ENCODE measurements around the gene DEPDC1B. TPM values are rescaled to one million over a fixed set of nuclear protein-coding genes. Genes with fewer than 3 reads are reported as not detected.

DEPDC1B gene
- total and polyA plus RNA-seq, 2 of the 4 experiments (the other 2 are of a cell fraction), result 4.4 to 9.3 TPM

GRCh38 chr5:60549841-60550240, 150.1 kb downstream of the DEPDC1B start:
- WGBS, 2 experiments (ENCODE audit: extremely low coverage in 2 of 2, insufficient read length in 1 of 2), result no CpG with 5 or more reads among the region's 3 CpGs
- Histone ChIP-seq H3K79me1 (ENCODE audit: low read depth in 1 of 2, low read length in 2 of 2) (no peaks in the 10 kb centered on the region), H3K18ac (ENCODE audit: low read depth, low read length) (no peak overlapping the region), H4K8ac (ENCODE audit: low read depth in 2 of 2, low read length in 2 of 2) (no peak overlapping the region), H3K4me2 (ENCODE audit: low read depth, low read length) (no peak overlapping the region), H3K4ac (ENCODE audit: low read depth, low read length) (no peak overlapping the region), H3K9me3 (ENCODE audit: control insufficient read depth, insufficient read depth, low read length) (no peaks in the 10 kb centered on the region), H2AK9ac (replicated peaks; ENCODE audit: low read depth, low read length, poor library complexity) (no peak overlapping the region), H3K27me3 (ENCODE audit: control insufficient read depth, insufficient read depth, low read length) (no peaks in the 10 kb centered on the region), H3K4me3 (ENCODE audit: insufficient read depth, low read depth, low read length) (no peak overlapping the region), H2BK120ac (ENCODE audit: low read depth, low read length) (no peak overlapping the region), H3K27ac (ENCODE audit: insufficient read depth, low read length) (no peak overlapping the region), H3K14ac (replicated peaks; ENCODE audit: low read depth, low read length) (no peak overlapping the region), H3K9ac (ENCODE audit: low read depth, low read length) (no peak overlapping the region), H3K36me3 (ENCODE audit: control insufficient read depth, insufficient read depth, low read length) (no peaks in the 10 kb centered on the region), H3K23ac (ENCODE audit: low read depth, low read length) (no peak overlapping the region), H4K5ac (ENCODE audit: low read depth, low read length) (no peak overlapping the region), H3K4me1 (ENCODE audit: control insufficient read depth, insufficient read depth, low read length) (no peaks in the 10 kb centered on the region), H2BK5ac (ENCODE audit: low read depth, low read length, poor library complexity, severe bottlenecking) (no peak overlapping the region), H4K91ac (ENCODE audit: insufficient read depth, low read depth, low read length) (no peak overlapping the region), H2AK5ac (ENCODE audit: low read depth, low read length) (no peak overlapping the region), H4K20me1 (ENCODE audit: insufficient read depth, low read length) (no peaks in the 10 kb centered on the region), H2BK15ac (ENCODE audit: low read depth, low read length) (no peak overlapping the region), H2AFZ (replicated peaks; ENCODE audit: low read length, poor library complexity) (no peak overlapping the region), H3K56ac (ENCODE audit: extremely low read depth, insufficient read depth, low read length) (no peak overlapping the region), H3K9me1 (ENCODE audit: insufficient read depth, low read length) (no peaks in the 10 kb centered on the region), H2BK20ac (ENCODE audit: low read depth, low read length) (no peak overlapping the region)
- in situ Hi-C loops (cut with MboI; ENCODE audit: low sequenced_read_pairs) (no loop called here), intact Hi-C loops (cut with micrococcal nuclease) (no loop called here), dilution Hi-C loops (cut with HindIII; ENCODE audit: low sequenced_read_pairs, unreplicated experiment) (no loop called here)
- no peak for ATAC-seq (ENCODE audit: low read depth)
- no peak for DNase-seq
- no peak for TF ChIP-seq POLR2A (IDR thresholded peaks at IDR 0.05; ENCODE audit: low read depth, low read length)
- TF ChIP-seq RFX5 (IDR thresholded peaks at IDR 0.05; ENCODE audit: low read depth, low read length), result no peak
- no peak for TF ChIP-seq MAFK (IDR thresholded peaks at IDR 0.05; ENCODE audit: low read depth, low read length)
- TF ChIP-seq USF2 (IDR thresholded peaks at IDR 0.05; ENCODE audit: low read depth, low read length), result no peak
- TF ChIP-seq RAD21 (IDR thresholded peaks at IDR 0.05; ENCODE audit: low read length), result no peak
- TF ChIP-seq CEBPB (IDR thresholded peaks at IDR 0.05; ENCODE audit: low read depth, low read length), result no peak
- TF ChIP-seq ELK1 (IDR thresholded peaks at IDR 0.05; ENCODE audit: borderline replicate concordance, low read depth, low read length), result no peak
- no peak for TF ChIP-seq RCOR1 (IDR thresholded peaks at IDR 0.05; ENCODE audit: insufficient replicate concordance, low read length)
- TF ChIP-seq NFE2L2 (IDR thresholded peaks at IDR 0.05; ENCODE audit: low read depth, low read length), result no peak
- TF ChIP-seq BHLHE40 (IDR thresholded peaks at IDR 0.05; ENCODE audit: low read depth, low read length), result no peak
- TF ChIP-seq FOS (IDR thresholded peaks at IDR 0.05; ENCODE audit: low read depth, low read length), result no peak
- ChIA-PET POLR2A (ENCODE audit: unreplicated experiment) (no interaction called here), CTCF (no interaction called here)
- no TSS peak for BruUV-seq (replicated peaks)

All from IMR-90 (cell line).